Gastroesophageal sphincter (tissue), 4 donors: ENCODE results near the gene RCSD1. TPM values are rescaled to one million over a fixed set of nuclear protein-coding genes. Genes with fewer than 3 reads are reported as not detected.

ENCODE experiments used
- ATAC-seq: fragments of 150-250 bp; one replicate; pipeline ENCODE4 v1.9.1; 2016; ENCODE audit warnings: mild to moderate bottlenecking, moderate library complexity
- H3K27ac ChIP-seq, 4 donors: fragments of 200-600 bp; sonication (generic) in 3 of 4; 1 replicate in 3 of 4; 2 replicates in 1 of 4; pipeline ENCODE4 v1.5.1; 2016 to 2019
- H3K27me3 ChIP-seq: fragments of 200-600 bp; sonication (generic); one replicate; pipeline ENCODE4 v1.5.1; 2019
- H3K36me3 ChIP-seq, 2 donors: fragments of 200-600 bp; sonication (generic); one replicate each; pipeline ENCODE4 v1.5.1; 2019; ENCODE audit warnings: control low read depth in 1 of 2
- H3K4me1 ChIP-seq, 3 donors: fragments of 200-600 bp; sonication (generic); 1 replicate in 2 of 3; 2 replicates in 1 of 3; pipeline ENCODE4 v1.5.1; 2016 to 2019; ENCODE audit warnings: control low read depth in 2 of 3
- H3K4me3 ChIP-seq, 2 donors: fragments of 200-600 bp; sonication (generic); one replicate each; pipeline ENCODE4 v1.5.1; 2019; ENCODE audit warnings: mild to moderate bottlenecking in 1 of 2, moderate library complexity in 1 of 2
- H3K9me3 ChIP-seq, 3 donors: fragments of 200-600 bp; sonication (generic); one replicate each; pipeline ENCODE4 v1.5.1; 2017 to 2019; ENCODE audit warnings: control low read depth in 2 of 3
- CTCF ChIP-seq, 4 experiments: fragments of 200-600 bp in 2 of 4; fragments of 450-650 bp in 2 of 4; sonication (generic) in 1 of 4; IDR thresholded peaks; one replicate each; pipeline ENCODE4 v1.5.1; 2017 to 2019; ENCODE audit warnings: antibody characterized with exemption in 4 of 4, mild to moderate bottlenecking in 2 of 4, moderate library complexity in 2 of 4
- EP300 ChIP-seq: sonication (generic); formaldehyde crosslinking; IDR thresholded peaks from one replicate; pipeline ENCODE4 v1.6.1; 2017; ENCODE audit warnings: antibody characterized with exemption, mild to moderate bottlenecking
- POLR2A ChIP-seq, 2 donors: fragments of 450-650 bp; IDR thresholded peaks; one replicate each; pipeline ENCODE4 v1.6.1; 2017; ENCODE audit warnings: antibody characterized with exemption in 2 of 2, mild to moderate bottlenecking in 2 of 2, moderate library complexity in 1 of 2
- POLR2AphosphoS5 ChIP-seq: sonication (generic); formaldehyde crosslinking; IDR thresholded peaks from one replicate; pipeline ENCODE4 v1.6.1; 2017; ENCODE audit warnings: antibody characterized with exemption
- WGBS, 2 donors: methylation state at CpG; one replicate each; pipeline ENCODE4 v1.1.5; 2018; ENCODE audit warnings: low coverage in 1 of 2; 5-methylcytosine and 5-hydroxymethylcytosine counted together
- total RNA-seq, 4 donors: library from RNA; depleted of rRNA; stranded (reverse); fragments of >200 nt; gene quantifications; one replicate each; pipeline ENCODE4 v1.1.0, GENCODE V29; 2016

The RCSD1 gene
- total RNA-seq, 4 donors from 2014 or later = 14.5 to 20.6 (median 17.3) TPM

DNA sequence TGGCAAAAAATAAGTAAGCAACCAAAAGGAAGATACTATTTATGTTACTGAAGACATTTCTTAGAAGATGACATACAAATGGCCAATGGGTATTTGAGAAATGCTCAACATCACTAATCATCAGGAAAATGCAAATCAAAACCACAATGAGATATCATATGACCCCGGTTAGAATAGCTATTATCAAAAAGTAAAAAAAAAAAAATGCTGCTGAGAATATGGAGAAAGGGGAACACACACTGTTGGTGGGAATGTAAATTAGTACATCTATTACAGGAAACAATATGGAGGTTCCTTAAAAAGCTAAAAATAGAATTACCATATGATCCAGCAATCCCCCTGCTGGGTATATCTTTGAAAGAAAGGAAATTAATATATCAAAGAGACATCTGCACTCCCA lies 42.2 kb upstream of the RCSD1 start:
- Histone ChIP-seq H3K27me3 (no peaks in the 10 kb centered on the region), H3K27ac (no peak overlapping the region), H3K36me3 (no peaks in the 10 kb centered on the region), H3K9me3 (no peaks in the 10 kb centered on the region), H3K4me1 (no peaks in the 10 kb centered on the region), H3K4me3 (no peak overlapping the region)
- 92% methylated on average over 1 of the region's 1 CpG; no CpG with 5 or more reads in 1 of the 2 donors for whole genome bisulfite sequencing, 2 donors
- no peak for TF ChIP-seq EP300
- TF ChIP-seq CTCF (IDR thresholded peaks at IDR 0.05) = no peak
- TF ChIP-seq POLR2A (IDR thresholded peaks at IDR 0.05) = no peak
- TF ChIP-seq POLR2AphosphoS5 = no peak
- no peak for ATAC-seq

DNA sequence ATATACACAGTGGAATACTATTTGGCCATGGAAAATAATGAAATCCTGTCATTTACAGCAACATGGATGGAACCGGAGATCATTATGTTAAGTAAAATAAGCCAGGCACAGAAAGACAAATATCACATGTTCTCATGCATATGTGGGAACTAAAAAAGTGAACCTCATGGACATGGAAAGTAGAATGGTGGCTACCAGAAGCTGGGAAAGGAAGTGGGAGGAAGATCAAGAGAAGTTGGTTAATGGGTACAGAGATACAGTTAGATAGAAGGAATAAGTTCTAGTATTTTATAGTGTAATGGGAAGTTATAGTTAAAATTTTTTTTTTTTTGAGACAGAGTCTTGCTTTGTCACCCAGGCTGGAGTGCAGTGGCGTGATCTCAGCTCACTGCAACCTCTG lies 41.7 kb upstream of the RCSD1 start:
- TF ChIP-seq CTCF (IDR thresholded peaks at IDR 0.05) = no peak
- no peak for TF ChIP-seq EP300
- no peak for TF ChIP-seq POLR2A (IDR thresholded peaks at IDR 0.05)
- TF ChIP-seq POLR2AphosphoS5 = no peak
- no peaks in the 10 kb centered on the region for H3K4me1 ChIP-seq
- H3K9me3 ChIP-seq = no peaks in the 10 kb centered on the region
- H3K27ac ChIP-seq = no peak overlapping the region
- no peaks in the 10 kb centered on the region for H3K27me3 ChIP-seq
- H3K4me3 ChIP-seq = no peak overlapping the region
- H3K36me3 ChIP-seq = no peaks in the 10 kb centered on the region
- no peak for ATAC-seq
- 65 to 100% methylated on average over 2 of the region's 2 CpGs for WGBS, 2 donors

GRCh38 chr1:167592475-167592874 lies 37.6 kb upstream of the RCSD1 start:
- Histone ChIP-seq H3K27ac (no peak overlapping the region), H3K4me3 (no peak overlapping the region), H3K4me1 (no peaks in the 10 kb centered on the region), H3K9me3 (no peaks in the 10 kb centered on the region), H3K36me3 (no peaks in the 10 kb centered on the region), H3K27me3 (no peaks in the 10 kb centered on the region)
- TF ChIP-seq POLR2A (IDR thresholded peaks at IDR 0.05) = no peak
- TF ChIP-seq CTCF (IDR thresholded peaks at IDR 0.05) = no peak
- no peak for TF ChIP-seq POLR2AphosphoS5
- no peak for TF ChIP-seq EP300
- no peak for ATAC-seq

GRCh38 chr1:167593860-167594259 lies 36.2 kb upstream of the RCSD1 start:
- H3K4me1 ChIP-seq = no peaks in the 10 kb centered on the region

DNA sequence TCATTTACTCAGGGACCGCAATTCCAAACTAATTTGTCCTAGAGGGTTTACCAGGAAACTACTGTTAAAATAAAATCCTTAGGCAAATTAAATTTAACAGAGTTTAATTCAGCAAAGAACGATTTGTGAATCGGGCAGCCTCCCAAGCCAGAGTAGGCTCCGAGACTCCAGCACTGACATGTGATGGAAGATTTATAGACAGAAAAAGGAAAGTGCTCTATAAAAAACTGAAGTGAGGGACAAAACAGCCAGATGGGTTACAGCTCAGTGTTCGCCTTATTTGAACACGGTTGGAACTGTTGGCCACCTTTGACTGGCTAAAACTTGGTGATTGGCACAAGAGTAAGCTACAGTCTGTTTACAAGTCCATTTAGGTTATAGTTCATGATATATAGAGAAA lies 35.2 kb upstream of the RCSD1 start:
- H3K4me1 ChIP-seq = peaks cover 0 to 1% (median 0%) of the 10 kb centered on the region in 3 donors
- no peaks in the 10 kb centered on the region for H3K9me3 ChIP-seq
- no peaks in the 10 kb centered on the region for H3K27me3 ChIP-seq
- H3K4me3 ChIP-seq = no peak overlapping the region
- ATAC-seq = no peak
- WGBS, 2 donors = 43 to 70% methylated on average over 5 to 6 of the region's 6 CpGs
- no peak overlapping the region for H3K27ac ChIP-seq
- no peaks in the 10 kb centered on the region for H3K36me3 ChIP-seq
- TF ChIP-seq POLR2A (IDR thresholded peaks at IDR 0.05) = no peak
- TF ChIP-seq EP300 = no peak
- TF ChIP-seq CTCF (IDR thresholded peaks at IDR 0.05) = no peak
- TF ChIP-seq POLR2AphosphoS5 = no peak

More at GRCh38 chr1:167593860-167594259, 36.2 kb upstream of the RCSD1 start:
- TF ChIP-seq EP300 = no peak
- no peak for TF ChIP-seq POLR2A (IDR thresholded peaks at IDR 0.05)
- no peaks in the 10 kb centered on the region for H3K9me3 ChIP-seq
- H3K27ac ChIP-seq = no peak overlapping the region
- ATAC-seq = no peak
- no peaks in the 10 kb centered on the region for H3K27me3 ChIP-seq
- H3K36me3 ChIP-seq = no peaks in the 10 kb centered on the region
- 69 to 100% methylated on average over 2 to 4 of the region's 5 CpGs for WGBS, 2 donors
- H3K4me3 ChIP-seq = no peak overlapping the region
